Left kidney (tissue), 2 donors: ENCODE measurements around the gene PTCD1. TPM values are rescaled to one million over a fixed set of nuclear protein-coding genes. Genes with fewer than 3 reads are reported as not detected.
A peak's percentile ranks its signal among the peaks of the same experiment; 100 is the strongest.

Source experiments
- DNase-seq: peaks from one replicate; pipeline ENCODE4 v3.0.0-alpha.2; 2013
- polyA plus RNA-seq: library from polyadenylated mRNA; unstranded; fragments of 120-200 nt; gene quantifications from one replicate; pipeline ENCODE4 v1.2.1, GENCODE V29; 2013; ENCODE audit not compliant: insufficient read length

Gene PTCD1
- polyA plus RNA-seq, 1 donor: 6.0 TPM

DNA sequence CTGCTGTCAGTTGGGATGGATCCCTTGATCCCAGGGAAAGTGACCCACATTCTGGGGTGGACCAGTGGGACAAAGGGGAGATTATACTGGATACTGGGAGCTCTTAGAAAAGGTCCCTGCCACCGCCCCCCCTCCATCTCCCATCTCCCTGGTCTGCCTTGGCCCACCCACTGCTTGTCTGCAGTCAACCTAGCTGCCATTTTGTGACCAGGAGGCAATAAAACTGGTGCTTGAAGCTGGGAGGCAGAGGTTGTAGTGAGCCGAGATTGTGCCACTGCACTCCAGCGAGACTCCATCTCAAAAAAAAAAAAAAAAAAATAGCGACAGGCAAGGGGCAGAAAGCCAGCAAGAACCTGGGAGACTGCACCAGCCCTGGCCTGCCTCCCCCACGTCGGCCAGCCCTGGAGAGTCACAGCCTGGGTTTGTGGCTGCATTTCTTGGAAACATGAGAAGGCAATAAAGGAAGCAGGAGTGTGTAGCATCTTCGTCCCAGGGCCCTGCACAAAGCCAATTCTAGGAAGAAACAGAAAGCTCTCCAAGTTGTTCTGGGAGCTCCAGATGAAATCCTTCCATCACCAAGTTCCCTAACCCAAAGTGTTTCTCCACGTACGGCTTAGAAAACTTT is 68.7 kb downstream of the PTCD1 start:
- peak; percentile 66 for DNase-seq

DNA sequence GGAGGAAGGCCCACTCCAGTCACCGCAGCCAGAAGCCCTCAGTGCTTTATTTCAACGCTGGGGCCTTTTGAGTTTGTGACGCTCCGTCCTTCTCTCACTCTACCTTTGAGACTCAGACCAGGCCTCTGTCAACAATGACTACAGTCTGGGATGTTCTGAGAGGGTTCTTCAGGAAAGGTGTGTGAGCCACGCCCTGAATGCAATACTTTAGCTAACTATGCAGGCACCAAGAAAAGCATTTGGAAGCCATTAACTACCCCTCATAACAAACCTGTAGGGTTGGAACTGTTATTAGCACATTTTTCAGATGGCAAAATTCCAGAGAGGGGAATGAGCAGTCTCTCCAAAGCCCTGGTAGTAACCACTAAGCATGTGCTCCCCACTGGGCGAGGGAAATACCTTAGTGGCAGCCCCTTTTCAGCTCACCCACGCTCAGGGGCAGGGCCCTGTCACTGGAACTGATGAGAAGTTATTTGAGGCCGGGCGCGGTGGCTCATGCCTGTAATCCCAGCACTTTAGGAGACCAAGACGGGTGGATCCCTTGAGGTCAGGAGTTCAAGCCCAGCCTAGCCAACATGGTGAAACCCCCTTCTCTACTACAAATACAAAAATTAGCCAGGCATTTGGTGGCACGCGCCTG is 69.7 kb downstream of the PTCD1 start:
- no peak for DNase-seq

Other genes with a start within 250 kb of the PTCD1 start
- gene KPNA7, start 230.7 kb downstream of the PTCD1 start, polyA plus RNA-seq: not detected
- 0.20 TPM for gene MYH16, start 166.0 kb downstream of the PTCD1 start, polyA plus RNA-seq
- 108 TPM for gene ARPC1A, start 112.9 kb downstream of the PTCD1 start, polyA plus RNA-seq
- 26.9 TPM for gene ARPC1B, start 64.1 kb downstream of the PTCD1 start, polyA plus RNA-seq
- 137 TPM for gene PDAP1, start 30.2 kb downstream of the PTCD1 start, polyA plus RNA-seq
- 109 TPM for gene BUD31, start 29.8 kb downstream of the PTCD1 start, polyA plus RNA-seq
- 41.8 TPM for gene CPSF4, start 145 bp upstream of the PTCD1 start, polyA plus RNA-seq
- 421 TPM for gene ATP5MF, start 27.4 kb upstream of the PTCD1 start, polyA plus RNA-seq
- 75.5 TPM for gene ZNF789, start 34.1 kb upstream of the PTCD1 start, polyA plus RNA-seq
- gene ZNF394, start 61.5 kb upstream of the PTCD1 start, polyA plus RNA-seq: 18.6 TPM
- 16.8 TPM for gene ZKSCAN5, start 65.9 kb upstream of the PTCD1 start, polyA plus RNA-seq
- 16.2 TPM for gene FAM200A, start 113.3 kb upstream of the PTCD1 start, polyA plus RNA-seq
- 114 TPM for gene ZNF655, start 119.8 kb upstream of the PTCD1 start, polyA plus RNA-seq
- 2.3 TPM for gene TMEM225B, start 159.5 kb upstream of the PTCD1 start, polyA plus RNA-seq
- 20.4 TPM for gene ZSCAN25, start 178.1 kb upstream of the PTCD1 start, polyA plus RNA-seq
- 2.7 TPM for gene CYP3A5, start 241.2 kb upstream of the PTCD1 start, polyA plus RNA-seq